Natural killer cell (primary cell): ENCODE results near the gene ABHD12B. TPM values are rescaled to one million over a fixed set of nuclear protein-coding genes. Genes with fewer than 3 reads are reported as not detected.

Experiments
- ATAC-seq, 3 donors: fragments of 150-1000 bp in 2 of 3; fragments of 200-7000 bp in 1 of 3; cut with Tn5 transposase; 1 replicate in 1 of 3; 2 replicates in 2 of 3; pipeline ENCODE4 v1.10.0; 2021; ENCODE audit warnings: mild to moderate bottlenecking in 2 of 3, moderate library complexity in 2 of 3
- DNase-seq, 2 donors: peaks; one replicate each; pipeline versions ENCODE4 v3.0.0 to v3.0.0-alpha.2; 2013 to 2021; ENCODE audit warnings: mixed read lengths in 1 of 2
- H3K27ac ChIP-seq: one replicate; pipeline ENCODE4 v1.5.1; 2013; ENCODE audit warnings: mild to moderate bottlenecking, low read length
- H3K27me3 ChIP-seq: one replicate; pipeline ENCODE4 v1.6.1; 2013; ENCODE audit warnings: low read length; ENCODE audit not compliant: control insufficient read depth, insufficient read depth
- H3K36me3 ChIP-seq: one replicate; pipeline ENCODE4 v1.6.1; 2013; ENCODE audit warnings: low read length; ENCODE audit not compliant: control insufficient read depth, insufficient read depth
- H3K4me1 ChIP-seq: one replicate; pipeline ENCODE4 v1.6.1; 2013; ENCODE audit warnings: low read length; ENCODE audit not compliant: control insufficient read depth, insufficient read depth
- H3K4me3 ChIP-seq: one replicate; pipeline ENCODE4 v1.5.1; 2013; ENCODE audit warnings: low read length
- H3K9me3 ChIP-seq: one replicate; pipeline ENCODE4 v1.6.1; 2013; ENCODE audit warnings: low read length; ENCODE audit not compliant: control insufficient read depth, insufficient read depth
- H3K27ac Mint-ChIP-seq, 2 donors: one replicate each; pipeline ENCODE4 v1.8.0; 2022; ENCODE audit warnings: mild to moderate bottlenecking in 2 of 2, mixed read lengths in 2 of 2, moderate library complexity in 1 of 2
- H3K27me3 Mint-ChIP-seq, 2 donors: one replicate each; pipeline ENCODE4 v1.8.0; 2022; ENCODE audit warnings: low read depth in 2 of 2, mixed read lengths in 2 of 2
- H3K36me3 Mint-ChIP-seq: one replicate; pipeline ENCODE4 v1.8.0; 2022; ENCODE audit warnings: mixed read lengths
- H3K4me1 Mint-ChIP-seq, 2 donors: one replicate each; pipeline ENCODE4 v1.8.0; 2022; ENCODE audit warnings: mixed read lengths in 2 of 2
- H3K4me3 Mint-ChIP-seq: one replicate; pipeline ENCODE4 v1.8.0; 2022; ENCODE audit warnings: mild to moderate bottlenecking, moderate library complexity, mixed read lengths
- H3K9me3 Mint-ChIP-seq, 2 donors: one replicate each; pipeline ENCODE4 v1.8.0; 2022; ENCODE audit warnings: mixed read lengths in 2 of 2
- WGBS: methylation state at CpG from one replicate; pipeline ENCODE4 v1.1.7; 2013; ENCODE audit warnings: missing lambda C conversion rate; ENCODE audit not compliant: insufficient coverage; 5-methylcytosine and 5-hydroxymethylcytosine counted together
- intact Hi-C: fragments of 100-400 bp; cut with micrococcal nuclease; formaldehyde crosslinking; loops from one replicate; pipeline ENCODE4 v1.14.2; 2022
- total RNA-seq, 4 donors: library from RNA; stranded (reverse); fragments of 120-200 nt in 1 of 4; gene quantifications; one replicate each; pipeline versions ENCODE4 v1.2.3 to v1.2.4, GENCODE V29; 2013 to 2022
- TF ChIP-seq, protein P1 (sequence below): fragments of 200-600 bp; IDR thresholded peaks from one replicate; pipeline ENCODE4 v1.8.0; 2022; ENCODE audit warnings: antibody characterized with exemption

ABHD12B gene
- total RNA-seq, 3 donors from 2014 or later (not counting 1 experiment from before 2014, with no cell fraction given): not detected

DNA sequence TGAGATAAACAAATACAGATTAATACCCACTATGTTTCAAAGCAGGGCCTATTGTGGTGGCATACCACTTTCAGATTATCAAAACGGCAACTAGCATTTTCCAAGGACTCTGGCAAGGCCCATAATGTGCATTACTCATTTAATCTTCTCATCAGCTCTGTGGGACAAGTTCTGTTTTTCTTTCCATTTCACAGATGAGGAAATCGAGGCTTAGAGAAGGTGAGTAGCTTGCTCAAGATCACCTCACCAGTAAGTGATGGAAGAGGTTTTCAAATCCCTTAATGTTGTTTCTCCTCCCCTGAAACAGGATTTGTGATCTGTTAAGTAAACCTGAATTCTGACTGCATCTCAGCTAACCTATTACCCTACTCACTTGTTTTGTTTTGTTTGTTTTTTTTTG is 76.4 kb downstream of the ABHD12B start:
- peaks cover 4 to 18% of the 10 kb centered on the region in 2 donors for H3K27me3 Mint-ChIP-seq
- ATAC-seq: no peak

DNA sequence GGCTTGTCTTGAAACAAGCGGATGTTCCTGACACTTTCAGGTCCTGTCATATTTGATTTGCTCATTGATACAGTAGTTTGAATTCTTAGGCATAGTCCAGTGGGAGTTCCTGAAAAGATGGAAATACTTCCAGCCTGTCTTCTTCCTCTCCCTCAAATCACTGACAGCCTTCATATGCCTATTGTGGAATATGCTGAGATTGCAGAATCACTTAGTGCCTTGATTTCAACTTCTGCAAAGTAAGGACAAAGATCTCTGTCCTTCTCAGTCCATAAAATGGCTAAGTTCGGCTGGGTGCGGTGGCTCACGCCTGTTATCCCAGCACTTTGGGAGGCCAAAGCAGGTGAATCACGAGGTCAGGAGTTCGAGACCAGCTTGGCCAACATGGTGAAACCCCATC is 79.2 kb downstream of the ABHD12B start:
- Histone ChIP-seq H3K27me3 (no peaks in the 10 kb centered on the region), H3K9me3 (no peaks in the 10 kb centered on the region), H3K4me3 (no peak overlapping the region), H3K4me1 (no peaks in the 10 kb centered on the region), H3K27ac (no peak overlapping the region), H3K36me3 (no peaks in the 10 kb centered on the region)
- Mint-ChIP-seq H3K27me3 (peaks cover 0 to 7% of the 10 kb centered on the region in 2 donors), H3K36me3 (no peaks in the 10 kb centered on the region), H3K27ac (no peak overlapping the region), H3K4me3 (no peak overlapping the region), H3K4me1 (no peaks in the 10 kb centered on the region), H3K9me3 (no peaks in the 10 kb centered on the region)
- WGBS: 92% methylated on average over 6 of the region's 6 CpGs
- DNase-seq (no peak), ATAC-seq (no peak)
- TF ChIP-seq, protein P1, sequence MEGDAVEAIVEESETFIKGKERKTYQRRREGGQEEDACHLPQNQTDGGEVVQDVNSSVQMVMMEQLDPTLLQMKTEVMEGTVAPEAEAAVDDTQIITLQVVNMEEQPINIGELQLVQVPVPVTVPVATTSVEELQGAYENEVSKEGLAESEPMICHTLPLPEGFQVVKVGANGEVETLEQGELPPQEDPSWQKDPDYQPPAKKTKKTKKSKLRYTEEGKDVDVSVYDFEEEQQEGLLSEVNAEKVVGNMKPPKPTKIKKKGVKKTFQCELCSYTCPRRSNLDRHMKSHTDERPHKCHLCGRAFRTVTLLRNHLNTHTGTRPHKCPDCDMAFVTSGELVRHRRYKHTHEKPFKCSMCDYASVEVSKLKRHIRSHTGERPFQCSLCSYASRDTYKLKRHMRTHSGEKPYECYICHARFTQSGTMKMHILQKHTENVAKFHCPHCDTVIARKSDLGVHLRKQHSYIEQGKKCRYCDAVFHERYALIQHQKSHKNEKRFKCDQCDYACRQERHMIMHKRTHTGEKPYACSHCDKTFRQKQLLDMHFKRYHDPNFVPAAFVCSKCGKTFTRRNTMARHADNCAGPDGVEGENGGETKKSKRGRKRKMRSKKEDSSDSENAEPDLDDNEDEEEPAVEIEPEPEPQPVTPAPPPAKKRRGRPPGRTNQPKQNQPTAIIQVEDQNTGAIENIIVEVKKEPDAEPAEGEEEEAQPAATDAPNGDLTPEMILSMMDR: no peak
- intact Hi-C loops: loop anchor here (10.0 kb wide), 1 partner anchor 834 kb away; no protein-coding TSS in a partner anchor

More for the DNA sequence above, 76.4 kb downstream of the ABHD12B start:
- H3K27ac Mint-ChIP-seq: no peak overlapping the region
- H3K4me3 Mint-ChIP-seq: no peak overlapping the region
- H3K27ac ChIP-seq: no peak overlapping the region
- H3K36me3 Mint-ChIP-seq: no peaks in the 10 kb centered on the region
- no peak overlapping the region for H3K4me3 ChIP-seq
- no peak for DNase-seq
- H3K4me1 Mint-ChIP-seq: peaks cover 6 to 12% of the 10 kb centered on the region in 2 donors
- peaks cover 14% of the 10 kb centered on the region for H3K27me3 ChIP-seq
- no peaks in the 10 kb centered on the region for H3K9me3 Mint-ChIP-seq
- WGBS: 29% methylated on average over 1 of the region's 2 CpGs
- no peaks in the 10 kb centered on the region for H3K9me3 ChIP-seq
- TF ChIP-seq, protein P1: no peak
- intact Hi-C loops: no loop called here
- H3K4me1 ChIP-seq: peaks cover 17% of the 10 kb centered on the region
- H3K36me3 ChIP-seq: no peaks in the 10 kb centered on the region

DNA sequence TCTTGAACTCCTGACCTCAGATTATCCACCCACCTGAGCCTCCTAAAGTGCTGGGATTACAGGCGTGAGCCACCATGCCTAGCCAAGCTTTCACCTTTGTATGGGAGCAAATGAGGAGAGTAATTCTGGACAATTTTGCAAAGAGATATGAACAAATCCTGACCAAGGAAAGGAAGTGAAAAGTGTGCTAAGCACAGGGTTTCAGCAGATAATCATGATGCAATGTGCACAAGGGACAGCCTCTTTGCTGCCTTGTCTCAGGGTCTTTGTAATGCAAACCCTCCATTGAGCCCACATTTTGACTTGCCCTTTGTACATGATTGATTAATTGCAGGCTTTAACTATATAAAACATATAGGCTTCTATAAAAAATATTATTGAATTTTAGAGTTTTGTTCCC is 81.6 kb downstream of the ABHD12B start:
- Histone ChIP-seq H3K36me3 (no peaks in the 10 kb centered on the region), H3K9me3 (no peaks in the 10 kb centered on the region), H3K27me3 (no peaks in the 10 kb centered on the region), H3K4me3 (no peak overlapping the region), H3K4me1 (no peaks in the 10 kb centered on the region), H3K27ac (no peak overlapping the region)
- DNase-seq (no peak), ATAC-seq (no peak)
- Mint-ChIP-seq H3K4me1 (no peaks in the 10 kb centered on the region), H3K4me3 (no peak overlapping the region), H3K36me3 (no peaks in the 10 kb centered on the region), H3K9me3 (no peaks in the 10 kb centered on the region), H3K27me3 (no peaks in the 10 kb centered on the region), H3K27ac (no peak overlapping the region)
- WGBS: 86% methylated on average over 1 of the region's 1 CpG
- TF ChIP-seq, protein P1: no peak
- intact Hi-C loops: loop anchor here (10.0 kb wide), 1 partner anchor 831 kb away; no protein-coding TSS in a partner anchor

Other genes starting within 250 kb of the ABHD12B start
- gene SAV1, start 203.7 kb upstream of the ABHD12B start, total RNA-seq: 1 to 10 TPM; 3.0 to 6.6 (median 6.6) TPM
- 100 to 1,000 TPM in 2 of 3 donors, 10 to 100 TPM in 1; 90.8 to 127 (median 118) TPM for gene NIN, start 40.9 kb upstream of the ABHD12B start, total RNA-seq
- 10 to 100 TPM in 1 of 3 donors, 1 to 10 TPM in 2; 2.0 to 22.3 (median 3.2) TPM for gene PYGL, start 72.4 kb downstream of the ABHD12B start, total RNA-seq
- under 1 TPM; 0.25 to 0.40 (median 0.35) TPM for gene TRIM9, start 223.1 kb downstream of the ABHD12B start, total RNA-seq